A673 (cell line): ENCODE results near the gene PIP4K2A. TPM values are rescaled to one million over a fixed set of nuclear protein-coding genes. Genes with fewer than 3 reads are reported as not detected.

Experiments
- BruUV-seq: library from RNA; stranded (reverse); fragments of 400-500 nt; replicated peaks from 2 replicates; lab custom pipeline; 2021; lab: Mats Ljungman, UMichigan
- CTCF ChIA-PET: fragments of 300-600 bp; sonication (Branson Sonifier 250); formaldehyde crosslinking; loops from one replicate; lab custom pipeline; 2022; ENCODE audit warnings: antibody characterized with exemption; lab: Charles Lee
- POLR2A ChIA-PET: fragments of 300-600 bp; sonication (Branson Sonifier 250); formaldehyde crosslinking; loops from one replicate; lab custom pipeline; 2022; ENCODE audit warnings: antibody characterized with exemption; ENCODE audit not compliant: low non-redundant PET; lab: Charles Lee
- DNase-seq: peaks from one replicate; pipeline ENCODE4 v3.0.0-alpha.2; 2015; ENCODE audit warnings: low spot score
- H3K27ac ChIP-seq: fragments of 200-600 bp; sonication (generic); 2 replicates; pipeline ENCODE4 v1.5.1; 2016; ENCODE audit warnings: mixed run types, low read depth, mild to moderate bottlenecking, mixed read lengths, antibody characterized with exemption, low read length; ENCODE audit not compliant: poor library complexity, severe bottlenecking
- H3K27me3 ChIP-seq: fragments of 200-600 bp; sonication (generic); replicated peaks from 2 replicates; pipeline ENCODE4 v1.6.1; 2017; ENCODE audit warnings: mixed run types, low read depth, mild to moderate bottlenecking, mixed read lengths, antibody characterized with exemption, low read length; ENCODE audit not compliant: insufficient read depth, poor library complexity
- H3K36me3 ChIP-seq: fragments of 200-600 bp; sonication (generic); 2 replicates; pipeline ENCODE4 v1.6.1; 2016; ENCODE audit warnings: mixed run types, mild to moderate bottlenecking, mixed read lengths, antibody characterized with exemption, low read length; ENCODE audit not compliant: insufficient read depth, poor library complexity, severe bottlenecking
- H3K4me1 ChIP-seq: fragments of 200-600 bp; sonication (generic); 2 replicates; pipeline ENCODE4 v1.6.1; 2017; ENCODE audit warnings: mixed run types, mild to moderate bottlenecking, mixed read lengths, antibody characterized with exemption, low read length; ENCODE audit not compliant: insufficient read depth, poor library complexity, severe bottlenecking
- H3K4me3 ChIP-seq: fragments of 200-600 bp; sonication (generic); 2 replicates; pipeline ENCODE4 v1.5.1; 2016; ENCODE audit warnings: low read depth, mixed run types, mild to moderate bottlenecking, mixed read lengths, low read length; ENCODE audit not compliant: poor library complexity, severe bottlenecking
- H3K9me3 ChIP-seq: fragments of 200-600 bp; sonication (generic); 2 replicates; pipeline ENCODE4 v1.6.1; 2016; ENCODE audit warnings: mixed run types, low read depth, mild to moderate bottlenecking, mixed read lengths, antibody characterized with exemption, low read length; ENCODE audit not compliant: poor library complexity, severe bottlenecking
- CTCF ChIP-seq: fragments of 300-800, 200-600 bp; sonication (generic); conservative IDR thresholded peaks from 2 replicates; pipeline ENCODE4 v1.5.1; 2017; ENCODE audit warnings: low read depth, mild to moderate bottlenecking, antibody characterized with exemption, low read length, moderate library complexity, mixed read lengths
- EZH2 ChIP-seq: fragments of 200-600 bp; sonication (generic); IDR thresholded peaks from 2 replicates; pipeline ENCODE4 v1.6.1; 2017; ENCODE audit warnings: borderline replicate concordance, low read depth, mild to moderate bottlenecking, mixed read lengths, antibody characterized with exemption, low read length; ENCODE audit not compliant: poor library complexity, severe bottlenecking
- intact Hi-C: fragments of 100-400 bp; cut with micrococcal nuclease; formaldehyde crosslinking; loops from one replicate; pipeline ENCODE4 v1.10.0; 2022; ENCODE audit not compliant: unreplicated experiment
- total RNA-seq: library from RNA; stranded (reverse); gene quantifications from 2 replicates; pipeline ENCODE4 v1.2.3, GENCODE V29; 2021

Gene PIP4K2A
- total RNA-seq, 1 experiment from 2014 or later: 19.8 TPM

- TF ChIP-seq EZH2 (no peak), CTCF (no peak)
- H3K4me3 ChIP-seq: no peak overlapping the region
- peaks cover 48% of the 10 kb centered on the region for H3K4me1 ChIP-seq
- no TSS peak for BruUV-seq
- CTCF ChIA-PET: interaction anchor here (0.7 kb wide), 1 partner anchor 386 kb away, joined by 3 read pairs; no protein-coding TSS in a partner anchor
- no peaks in the 10 kb centered on the region for H3K9me3 ChIP-seq
- POLR2A ChIA-PET: no interaction called here
- intact Hi-C loops: no loop called here
- H3K36me3 ChIP-seq: no peaks in the 10 kb centered on the region
- H3K27ac ChIP-seq: peak overlapping the region; percentile 43
- no peaks in the 10 kb centered on the region for H3K27me3 ChIP-seq
- no peak for DNase-seq
Observed at GRCh38 chr10:22629852-22630233, 84.5 kb downstream of the PIP4K2A start.

- Histone ChIP-seq H3K4me3 (no peak overlapping the region), H3K27ac (no peak overlapping the region), H3K27me3 (no peaks in the 10 kb centered on the region), H3K36me3 (no peaks in the 10 kb centered on the region), H3K4me1 (peaks cover 56% of the 10 kb centered on the region), H3K9me3 (no peaks in the 10 kb centered on the region)
- POLR2A ChIA-PET: no interaction called here
- no TSS peak for BruUV-seq
- intact Hi-C loops: no loop called here
- no peak for DNase-seq
- CTCF ChIA-PET: no interaction called here
- no peak for TF ChIP-seq CTCF
- TF ChIP-seq EZH2: no peak
Observed at GRCh38 chr10:22629126-22629525, 85.3 kb downstream of the PIP4K2A start.

GRCh38 chr10:22628309-22628708 lies 86.1 kb downstream of the PIP4K2A start:
- no TSS peak for BruUV-seq
- Histone ChIP-seq H3K27me3 (no peaks in the 10 kb centered on the region), H3K4me3 (no peak overlapping the region), H3K36me3 (no peaks in the 10 kb centered on the region), H3K27ac (no peak overlapping the region), H3K9me3 (no peaks in the 10 kb centered on the region), H3K4me1 (peaks cover 64% of the 10 kb centered on the region)
- TF ChIP-seq EZH2 (no peak), CTCF (no peak)
- POLR2A ChIA-PET: no interaction called here
- intact Hi-C loops: no loop called here
- CTCF ChIA-PET: no interaction called here
- DNase-seq: no peak
